Measurements from ENCODE around the gene LYPD6B. TPM values are rescaled to one million over a fixed set of nuclear protein-coding genes. Genes with fewer than 3 reads are reported as not detected.

Gene LYPD6B
- total RNA-seq, 1 donor from 2014 or later: 13.5 TPM

GRCh38 chr2:149004836-149005235 is 33.7 kb upstream of the LYPD6B start:
- Mint-ChIP-seq H3K9me3 (ENCODE audit: unreplicated experiment) (no peaks in the 10 kb centered on the region), H3K27ac (ENCODE audit: unreplicated experiment) (peak overlapping the region; percentile 79), H3K4me1 (ENCODE audit: unreplicated experiment) (peaks cover 51% of the 10 kb centered on the region), H3K4me3 (ENCODE audit: unreplicated experiment) (peak overlapping the region; percentile 14), H3K36me3 (ENCODE audit: unreplicated experiment) (peaks cover 13% of the 10 kb centered on the region), H3K27me3 (ENCODE audit: unreplicated experiment) (no peaks in the 10 kb centered on the region)
- DNase-seq (ENCODE audit: extremely low spot score, unreplicated experiment): no peak
- TF ChIP-seq, protein P1, sequence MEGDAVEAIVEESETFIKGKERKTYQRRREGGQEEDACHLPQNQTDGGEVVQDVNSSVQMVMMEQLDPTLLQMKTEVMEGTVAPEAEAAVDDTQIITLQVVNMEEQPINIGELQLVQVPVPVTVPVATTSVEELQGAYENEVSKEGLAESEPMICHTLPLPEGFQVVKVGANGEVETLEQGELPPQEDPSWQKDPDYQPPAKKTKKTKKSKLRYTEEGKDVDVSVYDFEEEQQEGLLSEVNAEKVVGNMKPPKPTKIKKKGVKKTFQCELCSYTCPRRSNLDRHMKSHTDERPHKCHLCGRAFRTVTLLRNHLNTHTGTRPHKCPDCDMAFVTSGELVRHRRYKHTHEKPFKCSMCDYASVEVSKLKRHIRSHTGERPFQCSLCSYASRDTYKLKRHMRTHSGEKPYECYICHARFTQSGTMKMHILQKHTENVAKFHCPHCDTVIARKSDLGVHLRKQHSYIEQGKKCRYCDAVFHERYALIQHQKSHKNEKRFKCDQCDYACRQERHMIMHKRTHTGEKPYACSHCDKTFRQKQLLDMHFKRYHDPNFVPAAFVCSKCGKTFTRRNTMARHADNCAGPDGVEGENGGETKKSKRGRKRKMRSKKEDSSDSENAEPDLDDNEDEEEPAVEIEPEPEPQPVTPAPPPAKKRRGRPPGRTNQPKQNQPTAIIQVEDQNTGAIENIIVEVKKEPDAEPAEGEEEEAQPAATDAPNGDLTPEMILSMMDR (IDR thresholded peaks at IDR 0.05): no peak

GRCh38 chr2:149005471-149006077 is 32.9 kb upstream of the LYPD6B start:
- TF ChIP-seq, protein P1 (IDR thresholded peaks at IDR 0.05): no peak
- peak overlapping the region; percentile 14 for H3K4me3 Mint-ChIP-seq (ENCODE audit: unreplicated experiment)
- peaks cover 15% of the 10 kb centered on the region for H3K36me3 Mint-ChIP-seq (ENCODE audit: unreplicated experiment)
- DNase-seq (ENCODE audit: extremely low spot score, unreplicated experiment): no peak
- peaks cover 45% of the 10 kb centered on the region for H3K4me1 Mint-ChIP-seq (ENCODE audit: unreplicated experiment)
- H3K27ac Mint-ChIP-seq (ENCODE audit: unreplicated experiment): peak overlapping the region; percentile 79
- no peaks in the 10 kb centered on the region for H3K27me3 Mint-ChIP-seq (ENCODE audit: unreplicated experiment)
- no peaks in the 10 kb centered on the region for H3K9me3 Mint-ChIP-seq (ENCODE audit: unreplicated experiment)

- no peak for DNase-seq (ENCODE audit: extremely low spot score, unreplicated experiment)
- Mint-ChIP-seq H3K27me3 (ENCODE audit: unreplicated experiment) (no peaks in the 10 kb centered on the region), H3K27ac (ENCODE audit: unreplicated experiment) (peak overlapping the region; percentile 79), H3K9me3 (ENCODE audit: unreplicated experiment) (no peaks in the 10 kb centered on the region), H3K4me1 (ENCODE audit: unreplicated experiment) (peaks cover 45% of the 10 kb centered on the region), H3K36me3 (ENCODE audit: unreplicated experiment) (peaks cover 17% of the 10 kb centered on the region), H3K4me3 (ENCODE audit: unreplicated experiment) (no peak overlapping the region)
- TF ChIP-seq, protein P1 (IDR thresholded peaks at IDR 0.05): no peak
Measured at GRCh38 chr2:149006883-149007543, 31.5 kb upstream of the LYPD6B start.

GRCh38 chr2:149008381-149008780 is 30.1 kb upstream of the LYPD6B start:
- Mint-ChIP-seq H3K27ac (ENCODE audit: unreplicated experiment) (no peak overlapping the region), H3K9me3 (ENCODE audit: unreplicated experiment) (no peaks in the 10 kb centered on the region), H3K4me1 (ENCODE audit: unreplicated experiment) (peaks cover 40% of the 10 kb centered on the region), H3K36me3 (ENCODE audit: unreplicated experiment) (peaks cover 19% of the 10 kb centered on the region), H3K4me3 (ENCODE audit: unreplicated experiment) (no peak overlapping the region), H3K27me3 (ENCODE audit: unreplicated experiment) (no peaks in the 10 kb centered on the region)
- TF ChIP-seq, protein P1 (IDR thresholded peaks at IDR 0.05): no peak
- DNase-seq (ENCODE audit: extremely low spot score, unreplicated experiment): no peak
